OCI-LY1 (cell line): ENCODE data around the gene PTK7.

ENCODE experiments used
- H2AFZ ChIP-seq: fragments of 200-600 bp; sonication (generic), shearing (Covaris generic); 2 replicates; pipeline ENCODE4 v1.6.0; 2014; ENCODE audit warnings: antibody characterized with exemption, mild to moderate bottlenecking, low read length
- H3F3A ChIP-seq: fragments of 200-600 bp; sonication (generic), shearing (Covaris generic); 2 replicates; pipeline ENCODE4 v1.6.0; 2014; ENCODE audit warnings: mild to moderate bottlenecking, antibody characterized with exemption, low read length, moderate library complexity; ENCODE audit not compliant: insufficient read depth
- H3K27ac ChIP-seq: fragments of 200-600 bp; sonication (generic); 2 replicates; pipeline ENCODE4 v1.5.1; 2014; ENCODE audit warnings: low read length, mixed run types, mild to moderate bottlenecking, low read depth; ENCODE audit not compliant: poor library complexity, severe bottlenecking
- H3K27me3 ChIP-seq: fragments of 200-600 bp; sonication (generic); 2 replicates; pipeline ENCODE4 v1.6.0; 2014; ENCODE audit warnings: antibody characterized with exemption, mild to moderate bottlenecking, low read length, moderate library complexity; ENCODE audit not compliant: insufficient read depth
- H3K36me3 ChIP-seq: fragments of 200-600 bp; sonication (generic); 2 replicates; pipeline ENCODE4 v1.6.1; 2014; ENCODE audit warnings: mild to moderate bottlenecking, antibody characterized with exemption, low read length, moderate library complexity, mixed read lengths; ENCODE audit not compliant: insufficient read depth
- H3K4me1 ChIP-seq: fragments of 200-600 bp; sonication (generic); 2 replicates; pipeline ENCODE4 v1.5.1; 2014; ENCODE audit warnings: mild to moderate bottlenecking, low read length, moderate library complexity; ENCODE audit not compliant: insufficient read depth, severe bottlenecking
- H3K4me2 ChIP-seq: fragments of 200-600 bp; sonication (generic), shearing (Covaris generic); 2 replicates; pipeline ENCODE4 v1.6.1; 2014; ENCODE audit warnings: low read length
- H3K4me3 ChIP-seq: fragments of 200-600 bp; sonication (generic); 2 replicates; pipeline ENCODE4 v1.5.1; 2014; ENCODE audit warnings: low read length, low read depth, mild to moderate bottlenecking, mixed read lengths; ENCODE audit not compliant: poor library complexity, severe bottlenecking
- H3K79me2 ChIP-seq: fragments of 200-600 bp; shearing (Covaris generic); 2 replicates; pipeline ENCODE4 v1.6.1; 2016; ENCODE audit warnings: mixed run types, low read length, mixed read lengths; ENCODE audit not compliant: insufficient read depth
- H3K9ac ChIP-seq: fragments of 200-600 bp; sonication (generic), shearing (Covaris generic); 2 replicates; pipeline ENCODE4 v1.6.1; 2014; ENCODE audit warnings: mild to moderate bottlenecking, low read length, mixed read lengths
- H3K9me2 ChIP-seq: fragments of 200-600 bp; sonication (generic), shearing (Covaris generic); 2 replicates; pipeline ENCODE4 v1.6.1; 2014; ENCODE audit warnings: low read depth, mild to moderate bottlenecking, low read length, mixed read lengths
- H3K9me3 ChIP-seq: fragments of 200-600 bp; shearing (Covaris generic); 2 replicates; pipeline ENCODE4 v1.6.1; 2014; ENCODE audit warnings: low read length, mixed read lengths
- H4K20me1 ChIP-seq: fragments of 200-600 bp; sonication (generic), shearing (Covaris generic); 2 replicates; pipeline ENCODE4 v1.6.0; 2016; ENCODE audit warnings: mild to moderate bottlenecking, low read length; ENCODE audit not compliant: insufficient read depth
- CTCF ChIP-seq: fragments of 200-600 bp; sonication (generic), shearing (Covaris generic); IDR thresholded peaks from 2 replicates; pipeline ENCODE4 v1.5.1; 2017; ENCODE audit warnings: mild to moderate bottlenecking, antibody characterized with exemption, low read length, moderate library complexity, mixed read lengths
- EZH2 ChIP-seq: fragments of 200-600 bp; sonication (generic), shearing (Covaris generic); IDR thresholded peaks from 2 replicates; pipeline ENCODE4 v1.8.0; 2017; ENCODE audit warnings: borderline replicate concordance, mixed run types, mild to moderate bottlenecking, antibody characterized with exemption, low read length, moderate library complexity, mixed read lengths

Gene PTK7

DNA sequence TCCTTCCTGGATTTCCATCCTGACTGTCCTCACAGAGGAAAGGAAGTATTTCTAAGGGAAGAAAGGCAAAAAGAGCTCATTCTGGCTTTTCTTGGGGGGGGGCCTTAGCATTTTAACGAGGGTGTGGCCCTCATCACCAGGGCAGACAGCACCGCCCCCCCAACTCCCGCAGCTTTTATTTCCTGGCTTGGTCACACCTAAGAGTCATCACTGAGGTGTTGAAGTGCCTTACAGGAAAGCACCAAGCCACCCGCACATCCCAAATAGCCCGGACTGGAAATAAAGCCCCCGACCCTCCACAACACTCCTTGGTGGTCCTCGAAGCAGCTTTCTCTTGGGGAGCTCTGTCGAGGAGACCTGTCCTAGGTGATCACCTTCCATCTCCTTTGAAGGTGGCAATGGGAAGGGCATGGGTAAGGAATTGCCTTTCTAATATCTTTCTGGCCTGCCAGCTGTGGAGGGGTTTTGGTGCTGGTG lies 1.3 kb downstream of the PTK7 start:
- Histone ChIP-seq H3K9me2 (no peaks in the 10 kb centered on the region), H3K36me3 (no peaks in the 10 kb centered on the region), H3K9ac (no peak overlapping the region), H3K27ac (no peak overlapping the region), H3K9me3 (no peaks in the 10 kb centered on the region), H3K4me3 (no peak overlapping the region), H3K4me1 (peaks cover 8% of the 10 kb centered on the region), H3K27me3 (no peaks in the 10 kb centered on the region), H3F3A (no peaks in the 10 kb centered on the region), H2AFZ (no peak overlapping the region), H4K20me1 (no peaks in the 10 kb centered on the region), H3K79me2 (no peaks in the 10 kb centered on the region), H3K4me2 (peak overlapping the region; percentile 51; the same call in 1 of the 2 replicates)
- no peak for TF ChIP-seq EZH2
- no peak for TF ChIP-seq CTCF

DNA sequence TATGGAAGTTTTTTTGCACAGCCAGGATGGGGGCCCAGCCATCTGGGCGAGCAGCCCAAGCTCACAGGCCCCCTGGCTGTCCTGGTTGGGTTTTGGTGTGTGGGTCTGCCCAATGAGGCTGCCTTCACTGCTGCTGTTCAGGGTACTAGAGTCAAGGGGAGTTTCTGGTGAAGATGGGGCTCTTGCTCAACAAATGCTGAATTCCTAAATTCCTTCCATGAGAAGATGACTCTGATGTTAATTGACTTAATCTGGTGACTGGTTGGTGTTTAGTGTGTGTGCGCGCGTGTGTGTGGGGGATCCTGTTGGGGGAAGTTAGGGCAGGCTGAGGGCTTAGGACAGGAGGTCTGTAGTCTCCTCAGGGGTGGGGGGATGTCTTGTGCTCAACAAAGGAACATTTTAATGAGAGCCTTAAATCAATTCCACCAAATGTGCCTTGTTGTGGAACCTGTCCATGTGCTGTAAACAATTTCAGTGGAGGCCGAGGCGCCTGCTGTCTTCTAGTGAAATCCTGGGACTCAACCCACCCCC lies 1.9 kb downstream of the PTK7 start:
- Histone ChIP-seq H3K9me2 (no peaks in the 10 kb centered on the region), H3K27ac (no peak overlapping the region), H3K9me3 (no peaks in the 10 kb centered on the region), H3K36me3 (no peaks in the 10 kb centered on the region), H3K79me2 (no peaks in the 10 kb centered on the region), H3K4me1 (peaks cover 8% of the 10 kb centered on the region), H3K4me2 (no peak overlapping the region), H2AFZ (no peak overlapping the region), H3K4me3 (no peak overlapping the region), H3F3A (no peaks in the 10 kb centered on the region), H3K9ac (no peak overlapping the region), H3K27me3 (no peaks in the 10 kb centered on the region), H4K20me1 (no peaks in the 10 kb centered on the region)
- no peak for TF ChIP-seq EZH2
- no peak for TF ChIP-seq CTCF

DNA sequence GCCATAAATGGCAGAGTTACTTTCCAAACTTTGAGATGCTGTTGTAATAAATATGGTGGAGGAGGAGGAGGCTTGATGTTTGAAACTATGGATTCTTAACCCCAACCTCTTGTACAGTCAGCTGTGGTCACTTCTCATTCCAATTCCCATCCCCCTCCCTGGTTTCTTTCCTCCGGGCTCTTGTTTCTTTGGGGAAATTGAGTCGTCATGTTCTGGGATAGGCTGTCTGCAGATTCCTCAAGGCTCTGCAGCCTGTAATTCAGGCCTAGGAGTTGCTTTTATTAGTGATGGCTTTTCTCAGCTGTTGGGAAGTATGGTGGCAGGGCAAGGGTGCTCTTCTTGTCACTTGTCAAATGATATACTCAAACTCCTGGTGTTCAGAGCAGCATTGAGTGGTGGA lies 2.6 kb downstream of the PTK7 start:
- Histone ChIP-seq H3K27ac (no peak overlapping the region), H2AFZ (no peak overlapping the region), H3K4me1 (peaks cover 8% of the 10 kb centered on the region), H3K79me2 (no peaks in the 10 kb centered on the region), H3K9ac (no peak overlapping the region), H3K4me3 (no peak overlapping the region), H3K36me3 (no peaks in the 10 kb centered on the region), H3K9me3 (no peaks in the 10 kb centered on the region), H3F3A (no peaks in the 10 kb centered on the region), H4K20me1 (no peaks in the 10 kb centered on the region), H3K27me3 (no peaks in the 10 kb centered on the region), H3K9me2 (no peaks in the 10 kb centered on the region), H3K4me2 (no peak overlapping the region)
- TF ChIP-seq CTCF (no peak), EZH2 (no peak)
